MCF 10A (cell line): ENCODE measurements around the gene ACOXL. TPM values are rescaled to one million over a fixed set of nuclear protein-coding genes. Genes with fewer than 3 reads are reported as not detected.

Source experiments
- BruUV-seq: library from RNA; stranded (reverse); fragments of 400-500 nt; replicated peaks from 2 replicates; lab custom pipeline; 2021; lab: Mats Ljungman, UMichigan
- CTCF ChIA-PET: fragments of 300-600 bp; sonication (Branson Sonifier 250); formaldehyde crosslinking; extraction: SDS; loops from one replicate; lab custom pipeline; 2021; ENCODE audit warnings: antibody characterized with exemption, inconsistent platforms; lab: Yijun Ruan, JAX
- POLR2A ChIA-PET: fragments of 300-600, 350-650 bp; sonication (Branson Sonifier 250); formaldehyde crosslinking; extraction: SDS; loops from one replicate; lab custom pipeline; 2020; ENCODE audit warnings: antibody characterized with exemption, inconsistent platforms; lab: Yijun Ruan, JAX
- DNase-seq: peaks from one replicate; pipeline ENCODE4 v3.0.0-alpha.2; 2018; ENCODE audit not compliant: unreplicated experiment
- H3K27ac Mint-ChIP-seq: one replicate; pipeline ENCODE4 v1.8.0; 2022; ENCODE audit warnings: mild to moderate bottlenecking, low read depth, mixed read lengths; ENCODE audit not compliant: unreplicated experiment
- H3K27me3 Mint-ChIP-seq: one replicate; pipeline ENCODE4 v1.8.0; 2022; ENCODE audit warnings: mixed read lengths; ENCODE audit not compliant: insufficient read depth, unreplicated experiment
- H3K36me3 Mint-ChIP-seq: one replicate; pipeline ENCODE4 v1.8.0; 2022; ENCODE audit warnings: mild to moderate bottlenecking, moderate library complexity, mixed read lengths; ENCODE audit not compliant: insufficient read depth, unreplicated experiment
- H3K4me1 Mint-ChIP-seq: one replicate; pipeline ENCODE4 v1.8.0; 2022; ENCODE audit warnings: mixed read lengths; ENCODE audit not compliant: insufficient read depth, unreplicated experiment
- H3K4me3 Mint-ChIP-seq: one replicate; pipeline ENCODE4 v1.8.0; 2022; ENCODE audit warnings: mild to moderate bottlenecking, moderate library complexity, mixed read lengths; ENCODE audit not compliant: unreplicated experiment
- H3K9me3 Mint-ChIP-seq: one replicate; pipeline ENCODE4 v1.8.0; 2022; ENCODE audit warnings: mixed read lengths; ENCODE audit not compliant: unreplicated experiment
- intact Hi-C: fragments of 100-400 bp; cut with micrococcal nuclease; formaldehyde crosslinking; loops from 2 replicates; pipeline ENCODE4 v1.14.1; 2022
- total RNA-seq: library from RNA; stranded (reverse); gene quantifications from 2 replicates; pipeline ENCODE4 v1.2.3, GENCODE V29; 2022
- TF ChIP-seq, protein P1 (sequence below): fragments of 200-600 bp; IDR thresholded peaks from one replicate; pipeline ENCODE4 v1.8.0; 2022; ENCODE audit warnings: antibody characterized with exemption, mild to moderate bottlenecking; ENCODE audit not compliant: unreplicated experiment

The ACOXL gene
- total RNA-seq, 1 experiment from 2014 or later: not detected

GRCh38 chr2:110832740-110833139 lies 100.4 kb downstream of the ACOXL start:
- no peaks in the 10 kb centered on the region for H3K9me3 Mint-ChIP-seq
- POLR2A ChIA-PET: no interaction called here
- TF ChIP-seq, protein P1, sequence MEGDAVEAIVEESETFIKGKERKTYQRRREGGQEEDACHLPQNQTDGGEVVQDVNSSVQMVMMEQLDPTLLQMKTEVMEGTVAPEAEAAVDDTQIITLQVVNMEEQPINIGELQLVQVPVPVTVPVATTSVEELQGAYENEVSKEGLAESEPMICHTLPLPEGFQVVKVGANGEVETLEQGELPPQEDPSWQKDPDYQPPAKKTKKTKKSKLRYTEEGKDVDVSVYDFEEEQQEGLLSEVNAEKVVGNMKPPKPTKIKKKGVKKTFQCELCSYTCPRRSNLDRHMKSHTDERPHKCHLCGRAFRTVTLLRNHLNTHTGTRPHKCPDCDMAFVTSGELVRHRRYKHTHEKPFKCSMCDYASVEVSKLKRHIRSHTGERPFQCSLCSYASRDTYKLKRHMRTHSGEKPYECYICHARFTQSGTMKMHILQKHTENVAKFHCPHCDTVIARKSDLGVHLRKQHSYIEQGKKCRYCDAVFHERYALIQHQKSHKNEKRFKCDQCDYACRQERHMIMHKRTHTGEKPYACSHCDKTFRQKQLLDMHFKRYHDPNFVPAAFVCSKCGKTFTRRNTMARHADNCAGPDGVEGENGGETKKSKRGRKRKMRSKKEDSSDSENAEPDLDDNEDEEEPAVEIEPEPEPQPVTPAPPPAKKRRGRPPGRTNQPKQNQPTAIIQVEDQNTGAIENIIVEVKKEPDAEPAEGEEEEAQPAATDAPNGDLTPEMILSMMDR: no peak
- H3K36me3 Mint-ChIP-seq: no peaks in the 10 kb centered on the region
- BruUV-seq: no TSS peak
- H3K4me3 Mint-ChIP-seq: no peak overlapping the region
- intact Hi-C loops: no loop called here
- CTCF ChIA-PET: interaction anchor here (0.6 to 1.2 kb wide), 2 partner anchors 20 to 70 kb away, joined by 3 to 7 read pairs; no protein-coding TSS in a partner anchor
- no peak overlapping the region for H3K27ac Mint-ChIP-seq
- no peak for DNase-seq
- H3K27me3 Mint-ChIP-seq: peaks cover 45% of the 10 kb centered on the region
- no peaks in the 10 kb centered on the region for H3K4me1 Mint-ChIP-seq

- intact Hi-C loops: no loop called here
- Mint-ChIP-seq H3K9me3 (no peaks in the 10 kb centered on the region), H3K36me3 (no peaks in the 10 kb centered on the region), H3K27me3 (peaks cover 29% of the 10 kb centered on the region), H3K27ac (no peak overlapping the region), H3K4me3 (no peak overlapping the region), H3K4me1 (no peaks in the 10 kb centered on the region)
- TF ChIP-seq, protein P1: no peak
- BruUV-seq: no TSS peak
- DNase-seq: no peak
- CTCF ChIA-PET: interaction anchor here (0.6 to 0.7 kb wide), 4 partner anchors 9 to 1056 kb away, joined by 3 to 4 read pairs (median 4); no protein-coding TSS in a partner anchor
- POLR2A ChIA-PET: interaction anchor here (0.7 kb wide), 1 partner anchor 289 kb away, joined by 3 read pairs; no protein-coding TSS in a partner anchor
These were observed 101.9 kb downstream of the ACOXL start for GRCh38 chr2:110834134-110834827.

- ChIA-PET CTCF (interaction anchor here (1.0 kb wide), 1 partner anchor 24 kb away, joined by 3 read pairs; no protein-coding TSS in a partner anchor), POLR2A (no interaction called here)
- H3K4me3 Mint-ChIP-seq: no peak overlapping the region
- H3K36me3 Mint-ChIP-seq: no peaks in the 10 kb centered on the region
- H3K27me3 Mint-ChIP-seq: peaks cover 19% of the 10 kb centered on the region
- H3K4me1 Mint-ChIP-seq: no peaks in the 10 kb centered on the region
- no peak for DNase-seq
- intact Hi-C loops: no loop called here
- TF ChIP-seq, protein P1: no peak
- no TSS peak for BruUV-seq
- no peaks in the 10 kb centered on the region for H3K9me3 Mint-ChIP-seq
- H3K27ac Mint-ChIP-seq: no peak overlapping the region
These were observed 104.3 kb downstream of the ACOXL start for GRCh38 chr2:110836671-110837070.

GRCh38 chr2:110837446-110838409 lies 105.4 kb downstream of the ACOXL start:
- ChIA-PET CTCF (interaction anchor here (1.0 to 1.7 kb wide), 2 partner anchors 25 to 26 kb away, joined by 3 to 6 read pairs; no protein-coding TSS in a partner anchor), POLR2A (no interaction called here)
- no peak overlapping the region for H3K4me3 Mint-ChIP-seq
- TF ChIP-seq, protein P1: no peak
- H3K27me3 Mint-ChIP-seq: peaks cover 19% of the 10 kb centered on the region
- no peaks in the 10 kb centered on the region for H3K9me3 Mint-ChIP-seq
- no peaks in the 10 kb centered on the region for H3K4me1 Mint-ChIP-seq
- no peak for DNase-seq
- no TSS peak for BruUV-seq
- no peak overlapping the region for H3K27ac Mint-ChIP-seq
- no peaks in the 10 kb centered on the region for H3K36me3 Mint-ChIP-seq
- intact Hi-C loops: no loop called here
